Daoy (cell line): ENCODE measurements around the gene SELENOW. TPM values are rescaled to one million over a fixed set of nuclear protein-coding genes. Genes with fewer than 3 reads are reported as not detected.
"Not testable (repeated sequence)": the region's sequence is repeated elsewhere in the genome, so short reads cannot be mapped to it uniquely, and the experiment has no call there.

ENCODE experiments used
- DNase-seq: peaks from one replicate; pipeline ENCODE4 v3.0.0-alpha.2; 2015; ENCODE audit warnings: low read depth
- total RNA-seq: library from RNA; depleted of rRNA; stranded (reverse); fragments of >200 nt; shearing (Covaris generic); gene quantifications from 2 replicates; pipeline ENCODE4 v1.2.3, GENCODE V29; 2014; rRNA removed

The SELENOW gene
- 239 and 251 TPM in 2 replicates for total RNA-seq

DNA sequence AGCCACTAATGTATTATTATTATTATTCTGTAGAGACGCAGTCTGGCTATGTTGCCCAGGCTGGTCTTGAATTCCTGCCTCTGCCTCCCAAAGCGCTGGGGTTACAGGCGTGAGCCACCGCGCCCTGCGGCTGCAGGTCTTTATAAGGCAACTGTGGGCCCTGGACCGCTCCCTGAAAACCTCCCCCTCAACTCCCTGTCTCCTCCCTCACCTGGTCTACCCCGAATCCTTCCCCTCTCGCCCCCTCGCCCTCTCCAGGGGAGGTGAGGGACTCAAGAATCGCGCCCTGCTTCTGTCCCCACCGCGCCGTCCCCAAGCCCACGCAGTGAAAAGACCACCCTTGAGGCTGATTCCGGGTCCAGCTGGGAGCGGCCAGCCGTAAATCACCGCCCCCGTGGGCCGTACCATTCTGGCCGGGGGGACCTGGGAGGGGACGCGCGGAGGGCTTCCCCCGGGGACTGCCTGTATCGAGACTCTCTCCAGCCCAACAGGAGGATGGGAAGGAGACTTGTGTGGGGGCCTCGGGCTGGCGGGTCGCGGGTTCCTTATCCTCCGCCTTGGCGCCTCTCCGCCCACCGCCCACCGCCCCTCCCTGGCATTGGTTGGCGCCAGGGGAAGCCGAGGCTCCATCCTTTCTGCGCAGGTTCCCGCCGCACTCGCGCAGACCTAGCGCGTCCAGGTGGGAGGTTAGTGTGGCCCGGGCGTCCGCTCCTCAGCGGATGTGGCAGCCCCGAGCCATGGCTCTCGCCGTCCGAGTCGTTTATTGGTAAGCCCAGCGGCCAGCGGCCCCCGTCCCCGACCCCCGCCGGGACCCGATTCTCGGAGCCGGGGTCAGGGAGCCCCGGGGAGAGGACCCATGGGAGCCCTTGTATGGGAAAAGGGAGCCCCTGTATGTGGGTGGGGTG lies at the start of gene SELENOW:
Gene SELENOW, plus strand, starts transcription at position 655 of the 905 bp plus-strand sequence. Its CDS starts 83 bp downstream, at position 738.
- DNase-seq, result peak; percentile 83

DNA sequence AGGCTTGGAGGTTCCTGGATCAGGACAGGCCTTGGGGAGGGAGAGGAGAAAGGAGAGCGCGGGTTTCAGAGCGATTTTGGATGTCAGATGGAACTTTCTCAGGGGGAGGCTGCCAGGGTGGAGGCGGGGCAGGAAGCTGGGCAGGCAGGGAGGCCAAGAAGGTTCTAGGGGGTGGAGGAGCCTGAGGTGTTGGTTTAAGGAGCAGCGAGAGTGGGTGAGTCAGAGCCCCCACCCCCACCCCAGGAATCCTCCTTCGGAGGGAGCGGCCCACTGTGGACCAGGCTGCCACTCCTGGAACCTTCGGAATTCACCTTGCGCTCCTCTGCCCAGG lies 49.1 kb upstream of the SELENOW start:
- DNase-seq, result peak; percentile 94

DNA sequence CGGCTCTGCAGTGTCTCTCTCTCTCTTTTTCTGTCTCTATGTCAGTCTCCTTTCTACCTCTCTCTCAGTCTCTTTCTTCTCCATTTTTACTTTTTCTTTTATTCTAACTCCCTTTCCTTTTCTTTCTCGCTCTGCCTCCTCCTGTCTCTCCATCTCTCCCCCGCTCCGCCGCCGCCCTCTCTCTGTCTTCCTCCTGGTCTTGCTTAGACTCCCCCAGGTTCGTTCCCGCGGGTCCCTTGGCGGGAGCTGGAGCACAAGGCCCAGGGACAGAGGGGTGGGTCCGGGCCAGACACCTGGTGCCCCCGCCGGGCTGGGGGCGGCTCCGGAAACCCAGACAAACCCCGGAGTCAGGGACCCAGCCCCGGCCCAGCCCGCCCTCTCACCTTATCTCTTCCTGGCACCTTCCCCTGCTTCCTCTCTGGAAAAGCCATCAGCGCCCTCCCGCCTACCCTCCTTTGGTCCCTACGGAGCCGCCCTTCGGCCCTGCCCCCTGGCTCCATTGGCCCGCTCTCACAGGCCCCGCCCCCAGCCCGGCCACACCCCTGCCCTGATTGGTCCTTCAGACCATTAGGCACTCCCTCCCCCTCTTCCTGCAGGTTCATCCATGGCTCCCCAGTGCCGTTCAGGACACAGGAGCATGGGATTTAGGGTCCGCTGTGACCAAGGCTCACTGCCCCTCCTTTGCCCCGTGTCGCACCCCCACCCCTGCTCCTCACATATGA lies 48.5 kb upstream of the SELENOW start:
- DNase-seq, result no peak

DNA sequence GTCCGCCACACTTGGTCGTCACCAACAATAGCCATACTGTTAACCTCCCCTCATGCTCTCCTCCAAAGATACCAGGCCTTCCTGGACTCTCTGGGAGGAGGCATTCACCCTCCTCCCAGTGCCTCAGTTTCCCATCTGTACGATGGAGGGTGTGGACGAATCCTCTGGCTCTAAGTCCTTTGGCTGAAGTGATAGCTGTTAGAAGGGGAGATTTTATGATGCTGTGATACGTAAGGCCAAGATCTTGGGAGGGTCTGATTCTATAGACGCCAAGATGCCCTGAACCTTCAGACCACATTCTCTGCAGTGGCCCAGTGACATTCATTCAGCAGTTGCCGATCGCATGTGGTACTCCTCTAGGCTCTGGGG lies 48.0 kb upstream of the SELENOW start:
- DNase-seq, result no peak

DNA sequence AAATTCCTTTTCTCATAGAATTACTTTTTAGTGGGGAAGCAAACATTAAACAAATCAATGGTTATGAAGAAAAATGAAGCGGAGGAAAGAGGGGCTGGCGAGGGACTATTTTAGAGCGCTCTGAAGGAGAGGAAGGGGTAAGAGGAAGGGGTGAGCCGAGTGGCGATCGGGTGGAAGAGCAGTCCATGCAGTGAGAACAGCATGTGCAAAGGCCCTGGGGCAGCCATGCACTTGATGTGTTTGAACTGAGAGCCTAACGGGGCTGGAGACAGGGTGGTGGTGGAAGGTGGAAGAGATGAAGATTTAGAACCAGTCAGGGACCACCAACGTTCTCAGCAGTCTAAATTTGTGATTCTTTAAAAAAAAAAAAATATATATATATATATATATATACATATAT lies 47.6 kb upstream of the SELENOW start:
- DNase-seq, result no peak

DNA sequence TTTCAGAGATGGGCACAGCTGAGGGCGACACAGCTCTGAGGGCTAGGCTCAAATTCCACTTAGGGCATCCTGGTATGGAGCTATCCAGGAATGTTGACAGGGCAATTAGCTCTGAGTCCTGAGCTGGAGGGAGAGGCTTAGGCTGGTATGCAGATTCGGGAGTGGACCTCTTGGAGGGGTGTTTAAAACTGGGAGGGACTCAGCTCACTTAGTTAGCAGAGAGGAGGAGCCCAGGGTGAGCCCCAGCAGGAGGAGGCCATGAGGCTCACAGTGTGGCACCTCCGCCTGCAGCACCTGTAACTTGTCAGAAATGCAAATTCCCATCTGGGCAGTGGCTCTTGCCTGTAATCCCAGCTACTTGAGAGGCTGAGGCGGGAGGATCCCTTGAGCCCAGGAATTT lies 43.4 kb upstream of the SELENOW start:
- no peak for DNase-seq

DNA sequence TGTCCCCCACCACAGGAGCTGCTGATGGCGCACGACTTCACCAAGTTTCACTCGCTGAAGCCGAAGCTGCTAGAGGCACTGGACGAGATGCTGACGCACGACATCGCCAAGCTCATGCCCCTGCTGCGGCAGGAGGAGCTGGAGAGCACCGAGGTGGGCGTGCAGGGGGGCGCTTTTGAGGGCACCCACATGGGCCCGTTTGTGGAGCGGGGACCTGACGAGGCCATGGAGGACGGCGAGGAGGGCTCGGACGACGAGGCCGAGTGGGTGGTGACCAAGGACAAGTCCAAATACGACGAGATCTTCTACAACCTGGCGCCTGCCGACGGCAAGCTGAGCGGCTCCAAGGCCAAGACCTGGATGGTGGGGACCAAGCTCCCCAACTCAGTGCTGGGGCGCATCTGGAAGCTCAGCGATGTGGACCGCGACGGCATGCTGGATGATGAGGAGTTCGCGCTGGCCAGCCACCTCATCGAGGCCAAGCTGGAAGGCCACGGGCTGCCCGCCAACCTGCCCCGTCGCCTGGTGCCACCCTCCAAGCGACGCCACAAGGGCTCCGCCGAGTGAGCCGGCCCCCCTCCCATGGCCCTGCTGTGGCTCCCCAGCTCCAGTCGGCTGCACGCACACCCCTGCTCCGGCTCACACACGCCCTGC lies 37.5 kb upstream of the SELENOW start:
- DNase-seq, result no peak

DNA sequence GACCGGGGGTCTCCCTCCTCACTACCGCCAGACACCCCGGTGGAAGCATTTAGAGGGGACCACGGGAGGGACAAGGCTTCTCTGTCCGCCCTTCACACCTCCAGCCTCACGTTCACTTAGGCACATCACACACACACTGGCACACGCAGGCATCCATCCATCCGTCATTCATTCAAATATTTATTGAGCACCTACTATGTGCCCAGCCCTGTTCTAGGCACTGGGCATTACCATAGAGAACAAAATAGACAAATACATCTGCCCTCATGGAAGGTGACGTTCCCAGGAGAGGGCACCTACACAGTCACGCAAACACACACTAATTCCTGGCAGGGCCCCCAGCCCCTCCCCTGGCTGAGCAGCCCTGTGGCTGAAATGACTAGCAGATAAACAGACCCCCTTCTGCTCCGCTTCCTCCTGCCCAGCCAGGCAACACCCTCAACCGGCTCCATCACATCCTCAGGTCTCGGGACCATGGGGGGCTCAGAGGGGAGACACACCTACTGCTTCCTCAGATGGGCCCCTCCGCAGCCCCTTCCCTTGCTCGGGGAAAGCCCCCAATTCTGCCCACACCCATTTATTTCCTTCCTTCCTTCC lies 36.9 kb upstream of the SELENOW start:
- DNase-seq, result no peak

DNA sequence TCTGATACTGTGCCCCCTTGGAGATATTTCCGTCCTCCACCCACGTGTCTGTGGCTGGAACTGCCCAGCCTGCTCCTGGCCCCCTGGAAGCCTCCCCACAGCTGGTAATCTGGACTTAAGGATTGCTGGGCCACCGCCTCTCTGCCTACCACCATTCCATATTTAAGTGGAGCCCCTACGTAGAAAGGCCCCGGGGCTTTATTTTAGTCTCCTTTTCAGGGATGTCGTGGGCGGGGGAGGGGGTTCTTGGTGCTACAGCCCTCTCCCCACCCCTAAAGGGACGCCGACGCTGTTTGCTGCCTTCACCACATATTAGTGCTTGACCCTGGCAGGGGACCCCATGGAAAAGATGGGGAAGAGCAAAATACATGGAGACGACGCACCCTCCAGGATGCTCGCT lies 35.9 kb upstream of the SELENOW start:
- DNase-seq, result no peak

DNA sequence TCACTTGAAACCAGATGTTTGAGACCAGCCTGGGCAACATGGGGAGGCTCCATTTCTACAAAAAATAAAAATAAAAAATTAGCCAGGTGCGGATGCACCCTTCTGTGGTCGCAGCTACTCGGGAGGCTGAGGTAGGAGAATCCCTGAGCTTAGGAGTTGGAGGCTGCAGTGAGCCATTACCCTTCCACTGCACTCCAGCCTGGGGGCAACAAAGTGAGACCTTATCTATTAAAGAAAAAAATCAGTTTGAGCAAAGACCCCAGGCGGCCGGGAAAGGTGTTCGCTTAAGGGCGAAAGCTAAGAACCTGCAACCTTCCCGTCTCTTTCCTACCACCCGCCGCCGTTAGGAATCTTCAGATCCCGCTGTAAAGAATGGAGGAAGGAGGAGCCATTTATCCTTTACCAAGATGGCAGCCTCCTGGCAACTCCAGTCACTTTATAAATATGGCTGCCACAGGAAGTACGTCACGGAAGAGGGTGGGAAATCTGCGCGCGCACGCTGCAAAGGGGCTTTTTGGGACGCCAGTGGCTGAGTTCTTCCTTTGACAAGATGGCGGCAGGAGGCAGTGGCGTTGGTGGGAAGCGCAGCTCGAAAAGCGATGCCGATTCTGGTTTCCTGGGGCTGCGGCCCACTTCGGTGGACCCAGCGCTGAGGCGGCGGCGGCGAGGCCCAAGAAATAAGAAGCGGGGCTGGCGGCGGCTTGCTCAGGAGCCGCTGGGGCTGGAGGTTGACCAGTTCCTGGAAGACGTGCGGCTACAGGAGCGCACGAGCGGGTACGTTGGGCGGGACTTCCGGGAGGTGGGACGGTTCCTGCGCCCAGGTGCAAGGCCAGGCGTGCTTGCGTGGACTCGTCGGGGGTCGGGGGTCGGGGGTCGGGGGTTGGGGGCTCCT lies 33.2 kb upstream of the SELENOW start, which contains the start of gene NOP53:
Gene NOP53, plus strand, starts transcription at position 537 of the 892 bp plus-strand sequence. Its CDS starts 14 bp downstream, at position 551.
- DNase-seq, result peak; percentile 97

DNA sequence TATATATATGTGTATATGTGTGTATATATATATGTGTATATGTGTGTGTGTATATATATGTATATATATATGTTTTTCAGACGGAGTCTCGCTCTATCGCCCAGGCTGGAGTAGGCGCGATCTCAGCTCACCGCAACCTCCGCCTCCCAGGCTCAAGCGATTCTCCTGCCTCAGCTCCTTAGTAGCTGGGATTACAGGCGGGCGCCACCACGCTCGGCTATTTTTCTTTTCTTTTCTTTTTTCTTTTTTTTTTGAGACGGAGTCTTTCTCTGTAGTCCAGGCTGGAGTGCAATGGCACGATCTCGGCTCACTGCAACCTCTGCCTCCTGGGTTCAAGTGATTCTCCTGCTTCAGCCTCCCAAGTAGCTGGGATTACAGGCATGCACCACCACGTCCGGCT lies 32.4 kb upstream of the SELENOW start:
- not testable (repeated sequence) for DNase-seq

DNA sequence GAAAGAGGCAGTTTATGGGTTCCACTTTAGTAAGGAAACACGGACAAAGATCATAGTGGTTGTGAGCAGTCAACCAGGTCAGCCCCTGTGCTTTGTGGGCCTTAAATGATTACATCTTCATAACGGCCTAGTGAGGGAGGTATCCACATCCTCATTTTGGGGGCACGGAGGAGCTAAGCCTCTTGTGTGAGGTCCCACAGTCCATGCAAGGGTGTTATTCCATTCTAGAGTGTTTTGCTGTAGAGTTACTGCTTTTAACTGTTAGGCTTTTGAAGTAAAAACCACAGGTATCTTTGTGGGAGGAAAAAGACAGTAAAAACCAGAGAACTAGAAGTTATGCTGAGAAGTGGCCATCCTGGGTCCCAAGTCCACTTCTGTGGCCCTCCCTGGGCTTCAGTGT lies 29.2 kb upstream of the SELENOW start:
- DNase-seq, result no peak

DNA sequence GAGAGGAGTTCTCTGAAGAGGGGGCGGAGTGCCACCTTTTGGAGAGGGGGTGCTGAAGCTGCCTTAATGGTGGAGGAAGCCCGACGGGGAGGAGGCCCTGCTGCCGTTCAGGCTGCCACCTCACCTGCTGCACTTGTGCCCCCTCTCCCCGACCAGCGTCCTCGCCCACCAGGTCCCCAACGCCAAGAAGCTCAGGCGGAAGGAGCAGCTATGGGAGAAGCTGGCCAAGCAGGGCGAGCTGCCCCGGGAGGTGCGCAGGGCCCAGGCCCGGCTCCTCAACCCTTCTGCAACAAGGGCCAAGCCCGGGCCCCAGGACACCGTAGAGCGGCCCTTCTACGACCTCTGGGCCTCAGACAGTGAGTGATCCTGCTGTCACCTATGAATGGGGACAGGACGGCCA lies 27.8 kb upstream of the SELENOW start:
- DNase-seq, result no peak

DNA sequence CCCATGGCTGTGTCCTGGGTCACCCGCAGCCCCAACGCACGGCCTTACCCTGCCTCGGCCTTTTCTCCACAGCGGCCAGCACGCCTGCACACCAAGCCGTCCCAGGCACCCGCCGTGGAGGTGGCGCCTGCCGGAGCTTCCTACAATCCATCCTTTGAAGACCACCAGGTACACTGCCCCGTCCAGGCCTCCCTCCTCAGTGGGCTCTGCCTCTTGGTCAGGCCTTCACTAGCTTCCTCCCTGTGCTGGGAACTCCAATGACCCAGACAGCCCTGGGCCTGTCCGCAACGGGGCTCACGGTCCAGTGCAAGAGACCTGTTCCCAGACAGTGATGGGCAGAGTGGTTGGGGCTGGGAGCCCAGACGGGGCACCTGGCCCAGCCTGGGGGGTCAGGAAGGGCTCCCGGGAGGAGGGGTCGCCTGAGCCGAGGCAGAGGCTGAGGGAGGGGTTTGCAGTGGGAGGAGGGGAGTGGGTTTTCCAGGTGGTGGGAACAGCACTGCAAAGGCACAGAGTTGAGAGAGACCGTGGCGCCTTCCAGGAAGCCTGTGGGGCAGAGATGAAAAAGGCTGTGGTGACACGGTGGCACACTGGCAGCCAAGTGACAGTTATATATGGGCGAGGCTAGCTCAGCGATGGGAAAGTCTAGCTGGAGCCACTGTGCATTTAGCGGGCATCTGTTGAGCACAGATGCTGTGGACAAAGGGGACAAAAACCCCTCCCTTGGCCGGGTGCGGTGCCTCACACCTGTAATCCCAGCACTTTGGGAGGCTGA lies 25.9 kb upstream of the SELENOW start:
- DNase-seq, result no peak

DNA sequence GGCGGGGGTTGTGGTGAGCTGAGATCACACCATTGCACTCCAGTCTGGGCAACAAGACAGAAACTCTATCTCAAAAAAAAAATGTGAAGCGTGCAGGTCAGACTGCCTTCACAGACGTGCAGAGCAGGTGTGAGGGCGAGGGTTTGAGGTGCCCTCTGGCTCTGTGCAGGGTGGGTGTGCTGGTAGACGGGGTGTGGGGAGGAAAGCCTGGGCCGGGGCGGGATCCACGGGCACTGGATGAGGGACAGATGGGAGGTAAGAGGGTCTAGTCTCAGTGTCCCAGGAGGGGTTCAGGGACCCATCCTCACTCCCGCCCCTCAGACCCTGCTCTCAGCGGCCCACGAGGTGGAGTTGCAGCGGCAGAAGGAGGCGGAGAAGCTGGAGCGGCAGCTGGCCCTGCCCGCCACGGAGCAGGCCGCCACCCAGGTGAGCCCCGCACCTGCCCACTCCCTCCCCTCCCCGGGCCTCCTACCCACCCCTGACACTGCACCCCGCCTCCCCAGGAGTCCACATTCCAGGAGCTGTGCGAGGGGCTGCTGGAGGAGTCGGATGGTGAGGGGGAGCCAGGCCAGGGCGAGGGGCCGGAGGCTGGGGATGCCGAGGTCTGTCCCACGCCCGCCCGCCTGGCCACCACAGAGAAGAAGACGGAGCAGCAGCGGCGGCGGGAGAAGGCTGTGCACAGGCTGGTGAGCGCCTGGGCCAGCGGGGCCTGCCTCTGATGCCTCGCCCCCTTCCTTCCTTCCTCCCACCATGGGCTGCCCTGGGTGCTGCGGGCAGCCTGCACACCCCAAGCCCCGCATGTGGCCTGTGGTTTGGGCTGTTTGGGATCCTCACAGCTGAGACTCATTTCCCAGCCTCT lies 24.1 kb upstream of the SELENOW start:
- DNase-seq, result no peak

DNA sequence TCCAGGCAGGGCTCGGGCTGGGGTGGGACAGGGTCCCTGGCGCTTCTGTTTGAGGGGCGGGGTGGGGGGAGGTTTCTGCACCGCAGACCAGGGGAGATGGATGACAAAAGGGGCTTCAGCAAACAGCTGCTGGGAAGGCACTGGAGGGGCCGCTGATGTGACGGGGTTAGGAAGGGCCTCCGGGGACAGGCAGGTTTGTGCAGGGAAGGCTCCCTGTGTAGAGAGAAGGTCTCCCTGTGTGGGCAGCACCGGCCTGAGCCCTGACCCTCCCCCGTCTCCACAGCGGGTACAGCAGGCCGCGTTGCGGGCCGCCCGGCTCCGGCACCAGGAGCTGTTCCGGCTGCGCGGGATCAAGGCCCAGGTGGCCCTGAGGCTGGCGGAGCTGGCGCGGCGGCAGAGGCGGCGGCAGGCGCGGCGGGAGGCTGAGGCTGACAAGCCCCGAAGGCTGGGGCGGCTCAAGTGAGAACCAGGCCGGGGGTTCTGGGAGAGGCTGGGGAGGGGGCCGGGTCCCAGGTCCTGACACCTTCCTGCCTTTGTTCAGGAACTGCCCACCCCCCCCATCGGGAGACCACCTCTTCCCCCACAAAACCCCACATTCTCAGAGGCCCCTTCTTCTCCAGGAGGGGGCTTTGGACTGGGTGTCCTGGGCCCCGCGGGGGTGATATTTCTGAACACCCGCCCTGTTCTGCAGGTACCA lies 23.3 kb upstream of the SELENOW start:
- DNase-seq, result no peak

DNA sequence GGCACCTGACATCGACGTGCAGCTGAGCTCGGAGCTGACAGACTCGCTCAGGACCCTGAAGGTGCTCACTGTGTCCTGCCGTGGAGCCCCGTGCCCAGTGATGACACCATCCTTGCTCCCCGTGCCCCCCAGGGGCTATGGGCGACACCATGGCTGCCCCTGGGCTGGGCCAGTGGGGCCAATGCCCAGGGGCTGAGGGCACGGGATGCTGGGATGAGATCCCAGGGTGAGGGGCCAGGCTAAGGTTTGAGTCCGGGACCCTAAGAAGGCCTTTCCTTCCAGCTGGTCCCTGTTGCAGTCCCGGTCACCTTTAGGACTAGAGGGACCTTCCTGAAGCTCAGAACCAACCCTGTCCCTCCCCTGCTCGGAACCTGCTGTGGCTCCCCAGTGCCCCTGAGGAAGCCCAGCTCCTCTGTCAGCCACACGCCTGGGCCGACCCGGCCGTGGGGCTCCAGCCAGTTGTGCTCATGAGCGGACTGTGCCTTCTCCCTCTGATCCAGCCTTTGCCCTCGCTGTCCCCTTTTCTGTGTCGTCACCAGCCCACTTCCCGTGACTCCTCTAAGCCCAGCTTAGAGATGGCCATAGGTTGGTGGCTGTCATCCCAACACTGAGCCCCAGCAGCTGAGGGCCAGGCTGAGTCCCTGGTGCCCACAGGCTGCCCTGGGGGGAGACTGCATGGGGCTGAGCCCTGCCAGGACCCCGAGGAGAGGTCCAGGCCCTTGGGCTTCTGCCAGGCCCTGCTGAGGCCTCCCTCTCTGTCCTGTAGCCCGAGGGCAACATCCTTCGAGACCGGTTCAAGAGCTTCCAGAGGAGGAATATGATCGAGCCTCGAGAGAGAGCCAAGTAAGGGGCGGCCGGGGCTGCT lies 22.5 kb upstream of the SELENOW start:
- no peak for DNase-seq

DNA sequence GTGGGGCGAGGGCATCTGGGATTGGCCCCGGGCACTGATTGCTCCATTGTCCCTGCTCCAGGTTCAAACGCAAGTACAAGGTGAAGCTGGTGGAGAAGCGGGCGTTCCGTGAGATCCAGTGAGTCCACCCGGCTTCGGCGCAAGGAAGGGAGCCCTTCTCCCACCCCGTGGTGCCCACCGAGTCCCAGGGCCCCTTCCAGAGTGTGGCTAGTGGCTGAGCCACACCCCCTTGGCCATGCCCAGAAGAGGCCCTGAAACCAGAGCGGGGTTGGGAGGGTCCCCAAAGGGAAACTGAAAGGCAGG lies 21.9 kb upstream of the SELENOW start:
- DNase-seq, result no peak
